ENCODE measurements around the gene CHCHD3.

DNA sequence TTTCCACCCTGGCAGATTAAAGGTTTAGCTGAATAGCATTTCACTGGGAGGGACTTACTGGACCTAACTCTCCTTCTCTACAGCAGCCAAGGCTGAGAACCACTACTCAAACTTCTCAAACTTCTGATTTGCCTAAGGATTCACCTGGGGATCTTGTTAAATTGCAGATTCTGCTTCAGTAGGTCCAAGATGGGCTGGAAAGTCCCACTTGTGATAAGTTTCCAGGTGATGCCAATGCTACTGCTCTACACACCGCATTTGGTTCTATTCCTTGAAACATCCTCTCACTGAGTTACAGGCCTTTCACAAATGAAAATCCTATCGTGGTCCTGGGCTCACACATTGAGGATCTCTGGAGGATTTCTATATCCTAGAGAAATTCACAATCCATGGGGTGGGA is 147.9 kb downstream of the CHCHD3 start:
- no peak for TF ChIP-seq CTCF (IDR thresholded peaks at IDR 0.05)
- no peak for TF ChIP-seq EZH2phosphoT487 (IDR thresholded peaks at IDR 0.05)
- TF ChIP-seq EZH2 (IDR thresholded peaks at IDR 0.05) = no peak
